ENCODE measurements around the gene IL18. TPM values are rescaled to one million over a fixed set of nuclear protein-coding genes. Genes with fewer than 3 reads are reported as not detected.
A peak's percentile ranks its signal among the peaks of the same experiment; 100 is the strongest.

The IL18 gene
- total RNA-seq, 1 experiment from 2014 or later, result 0.31 TPM

DNA sequence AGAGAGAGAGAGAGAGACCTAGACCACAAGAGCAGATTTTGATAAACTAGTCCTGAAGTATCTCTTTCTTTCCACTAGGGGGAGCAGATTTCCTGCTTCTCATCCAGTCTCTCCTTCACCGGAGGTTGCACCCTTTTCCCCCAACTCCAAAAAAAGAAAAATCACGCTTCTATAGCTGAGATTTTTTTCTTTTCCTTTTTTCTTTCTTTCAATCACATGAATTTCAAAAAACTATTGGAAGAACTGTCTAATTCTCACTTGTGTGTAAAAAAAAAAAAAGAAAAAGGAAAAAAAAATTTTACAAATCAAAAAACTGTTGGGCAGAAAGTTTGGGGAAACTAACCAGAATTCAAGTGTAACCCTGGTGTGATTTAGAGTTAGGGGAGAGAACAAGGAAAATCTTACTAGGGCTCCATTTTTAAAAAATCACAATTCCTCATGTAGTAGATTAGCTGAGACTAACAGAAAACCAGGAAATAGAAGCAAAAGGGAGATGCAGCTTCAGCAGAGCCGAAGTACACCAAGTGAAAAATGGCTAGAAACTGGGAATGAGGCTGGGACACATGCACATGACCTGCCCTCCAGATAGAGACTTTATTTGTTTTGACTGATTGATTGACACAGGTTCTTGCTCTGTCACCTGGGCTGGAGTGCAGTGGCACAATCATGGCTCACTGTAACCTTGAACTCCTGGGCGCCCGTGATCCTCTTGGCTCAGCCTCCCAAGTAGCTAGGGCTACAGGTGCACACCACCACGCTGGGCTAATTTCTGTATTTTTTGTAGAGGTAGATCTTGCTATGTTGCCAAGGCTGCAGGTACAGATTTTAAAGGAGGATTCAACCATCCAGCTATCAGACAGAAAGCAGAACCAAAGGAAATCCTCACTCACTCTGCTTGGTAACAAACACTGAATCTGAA is 50.1 kb downstream of the IL18 start:
- Histone ChIP-seq H3K23ac (ENCODE audit: insufficient read length, low read depth, low read length) (no peak overlapping the region), H4K91ac (ENCODE audit: insufficient read length, low read depth, low read length) (no peak overlapping the region), H2BK15ac (ENCODE audit: low read depth, low read length) (no peak overlapping the region), H3K79me2 (ENCODE audit: insufficient read depth, low read length) (no peaks in the 10 kb centered on the region), H3K27me3 (ENCODE audit: insufficient read depth, low read length) (no peaks in the 10 kb centered on the region), H3K56ac (ENCODE audit: insufficient read length, low read depth, low read length) (no peak overlapping the region), H3K79me1 (ENCODE audit: insufficient read depth, low read depth, low read length, poor library complexity, severe bottlenecking) (no peaks in the 10 kb centered on the region), H3K23me2 (ENCODE audit: insufficient read length, low read depth, low read length, poor library complexity, severe bottlenecking) (no peaks in the 10 kb centered on the region), H2BK12ac (ENCODE audit: insufficient read length, low read depth, low read length) (no peak overlapping the region), H3K4ac (ENCODE audit: low read depth, low read length) (no peak overlapping the region), H4K8ac (replicated peaks; ENCODE audit: insufficient read length, low read depth, low read length) (no peak overlapping the region), H2BK5ac (ENCODE audit: insufficient read length, low read length) (no peak overlapping the region), H3K14ac (ENCODE audit: insufficient read depth, low read length) (no peak overlapping the region), H3K4me2 (ENCODE audit: insufficient read depth, insufficient read length, low read length) (no peak overlapping the region), H3K4me1 (ENCODE audit: insufficient read depth, low read length) (no peaks in the 10 kb centered on the region), H4K5ac (ENCODE audit: insufficient read length, low read depth, low read length) (no peak overlapping the region), H3K9ac (ENCODE audit: extremely low read depth, insufficient read length, low read length) (no peak overlapping the region), H3K27ac (ENCODE audit: insufficient read length, low read depth, low read length) (no peak overlapping the region), H2BK120ac (ENCODE audit: low read depth, low read length, poor library complexity, severe bottlenecking) (no peak overlapping the region), H3K9me3 (ENCODE audit: control insufficient read depth, low read depth, low read length) (no peaks in the 10 kb centered on the region), H2BK20ac (ENCODE audit: low read depth, low read length, poor library complexity, severe bottlenecking) (no peak overlapping the region), H2AFZ (ENCODE audit: low read length) (no peak overlapping the region), H3K18ac (ENCODE audit: insufficient read length, low read depth, low read length) (no peak overlapping the region), H3T11ph (ENCODE audit: low read length) (no peak overlapping the region), H2AK5ac (ENCODE audit: insufficient read length, low read length) (no peak overlapping the region), H4K20me1 (ENCODE audit: control insufficient read depth, insufficient read depth, insufficient read length) (no peaks in the 10 kb centered on the region)
- Mint-ChIP-seq H3K4me3 (no peak overlapping the region), H3K36me3 (ENCODE audit: insufficient read depth in 1 of 3, low read depth in 3 of 3) (no peaks in the 10 kb centered on the region), H3K4me1 (no peaks in the 10 kb centered on the region), H3K9me3 (no peaks in the 10 kb centered on the region), H3K27me3 (ENCODE audit: low read depth) (peaks cover 1% of the 10 kb centered on the region; the same call in 1 of the 2 replicates), H3K27ac (no peak overlapping the region)
- WGBS (ENCODE audit: extremely low coverage, insufficient read length, low lambda C conversion rate), result no CpG with 5 or more reads among the region's 6 CpGs
- TF ChIP-seq, protein P1, sequence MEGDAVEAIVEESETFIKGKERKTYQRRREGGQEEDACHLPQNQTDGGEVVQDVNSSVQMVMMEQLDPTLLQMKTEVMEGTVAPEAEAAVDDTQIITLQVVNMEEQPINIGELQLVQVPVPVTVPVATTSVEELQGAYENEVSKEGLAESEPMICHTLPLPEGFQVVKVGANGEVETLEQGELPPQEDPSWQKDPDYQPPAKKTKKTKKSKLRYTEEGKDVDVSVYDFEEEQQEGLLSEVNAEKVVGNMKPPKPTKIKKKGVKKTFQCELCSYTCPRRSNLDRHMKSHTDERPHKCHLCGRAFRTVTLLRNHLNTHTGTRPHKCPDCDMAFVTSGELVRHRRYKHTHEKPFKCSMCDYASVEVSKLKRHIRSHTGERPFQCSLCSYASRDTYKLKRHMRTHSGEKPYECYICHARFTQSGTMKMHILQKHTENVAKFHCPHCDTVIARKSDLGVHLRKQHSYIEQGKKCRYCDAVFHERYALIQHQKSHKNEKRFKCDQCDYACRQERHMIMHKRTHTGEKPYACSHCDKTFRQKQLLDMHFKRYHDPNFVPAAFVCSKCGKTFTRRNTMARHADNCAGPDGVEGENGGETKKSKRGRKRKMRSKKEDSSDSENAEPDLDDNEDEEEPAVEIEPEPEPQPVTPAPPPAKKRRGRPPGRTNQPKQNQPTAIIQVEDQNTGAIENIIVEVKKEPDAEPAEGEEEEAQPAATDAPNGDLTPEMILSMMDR (conservative IDR thresholded peaks at IDR 0.05), result peak; percentile 77
- DNase-seq, result no peak

Data from H9 (cell line).